Measurements from ENCODE around the gene DCLK1.
"Not testable (repeated sequence)": the region's sequence is repeated elsewhere in the genome, so short reads cannot be mapped to it uniquely, and the experiment has no call there.

DNA sequence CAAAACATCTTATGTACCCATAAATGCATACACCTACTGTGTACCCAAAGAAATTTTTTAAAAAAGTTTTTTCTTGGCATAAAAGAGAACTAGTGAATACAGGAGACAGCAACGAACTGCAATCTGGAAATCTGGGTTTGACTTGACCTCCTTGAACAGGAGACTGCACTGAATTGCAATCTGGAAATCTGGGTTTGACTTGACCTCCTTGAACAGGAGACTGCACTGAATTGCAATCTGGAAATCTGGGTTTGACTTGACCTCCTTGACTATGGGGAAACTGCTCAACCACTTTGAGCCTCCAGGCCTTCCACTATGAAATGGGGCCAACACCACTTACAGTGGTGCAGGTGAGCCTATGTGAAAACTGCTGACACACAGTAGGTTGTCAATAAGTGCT is 147.5 kb downstream of the DCLK1 start:
- TF ChIP-seq CTCF (IDR thresholded peaks at IDR 0.05); POLR2A (IDR thresholded peaks at IDR 0.05; ENCODE audit: low read depth); POLR2AphosphoS5 (IDR thresholded peaks at IDR 0.05): not testable (repeated sequence)

All from esophagus muscularis mucosa (tissue), 3 donors.